Measurements from ENCODE around the gene SLC25A6. TPM values are rescaled to one million over a fixed set of nuclear protein-coding genes. Genes with fewer than 3 reads are reported as not detected.

The SLC25A6 gene
- total and polyA plus RNA-seq, 9 of the 15 experiments (the other 6 are each of a cell fraction or from before 2014, with no cell fraction given): 24.6 to 330 (median 129) TPM

- Histone ChIP-seq H3K27ac (ENCODE audit: extremely low read depth, low read depth, low read length) (peak overlapping the region; percentile 43; the same call in 1 of the 3 replicates), H2AFZ (ENCODE audit: low read depth, low read length) (no peak overlapping the region), H3K27me3 (ENCODE audit: control insufficient read depth in 2 of 2, insufficient read depth in 2 of 2, low read length in 2 of 2) (no peaks in the 10 kb centered on the region), H3K79me2 (ENCODE audit: control insufficient read depth, insufficient read depth, low read length) (peaks cover 34% of the 10 kb centered on the region), H3K4me3 (no peak overlapping the region; the same call in 1 of the 2 replicates), H3K9ac (ENCODE audit: insufficient read depth in 1 of 2, low read depth in 2 of 2, low read length in 2 of 2) (peak overlapping the region; percentile 38 to 86), H3K4me1 (replicated peaks in 1 of 2; ENCODE audit: control insufficient read depth in 2 of 2, insufficient read depth in 2 of 2, low read length in 2 of 2) (peaks cover 0 to 35% of the 10 kb centered on the region in 2 experiments; a peak in 3 of 5 replicates), H4K20me1 (replicated peaks; ENCODE audit: control insufficient read depth, insufficient read depth, low read length) (peaks cover 13% of the 10 kb centered on the region), H3K9me1 (ENCODE audit: control insufficient read depth, insufficient read depth, low read length) (no peaks in the 10 kb centered on the region), H3K4me2 (ENCODE audit: insufficient read depth, low read length) (peak overlapping the region; percentile 72; the same call in 1 of the 2 replicates), H3K36me3 (ENCODE audit: control insufficient read depth, insufficient read depth, low read length) (peaks cover 15% of the 10 kb centered on the region; the same call in 1 of the 3 replicates), H3K9me3 (replicated peaks; ENCODE audit: control insufficient read depth, insufficient read depth, low read depth, low read length) (no peaks in the 10 kb centered on the region)
- BruUV-seq (replicated peaks): no TSS peak
- POLR2A ChIA-PET: no interaction called here
- no peak for FAIRE-seq
- DNase-seq (ENCODE audit: extremely low read depth in 1 of 4, low spot score in 3 of 4): peak in 1 of 4 experiments; percentile 32
- ATAC-seq: no peak
- in situ Hi-C loops (cut with MboI): no loop called here
- TF ChIP-seq THAP7 (CRISPR knock-in tag; IDR thresholded peaks at IDR 0.05): no peak
- TF ChIP-seq RBFOX2 (IDR thresholded peaks at IDR 0.05; ENCODE audit: low read depth, low read length): peak; percentile 58
- no peak for TF ChIP-seq CBX5 (IDR thresholded peaks at IDR 0.05; ENCODE audit: borderline replicate concordance, low read depth)
- no peak for TF ChIP-seq MIER1 (IDR thresholded peaks at IDR 0.05; ENCODE audit: low read depth)
- TF ChIP-seq POLR2G (IDR thresholded peaks at IDR 0.05; ENCODE audit: low read depth, low read length): 0 out of 2 replicates have a peak, but pooled peaks have one; percentile 28
- no peak for TF ChIP-seq TEAD2 (tag; IDR thresholded peaks at IDR 0.05)
- no peak for TF ChIP-seq E2F3 (CRISPR knock-in tag; IDR thresholded peaks at IDR 0.05)
- no peak for TF ChIP-seq TSC22D4 (tag; IDR thresholded peaks at IDR 0.05)
- TF ChIP-seq KDM2B (CRISPR knock-in tag; IDR thresholded peaks at IDR 0.05): no peak
- TF ChIP-seq RUNX1 (IDR thresholded peaks at IDR 0.05; ENCODE audit: low read depth): no peak
- no peak for TF ChIP-seq CREBBP (IDR thresholded peaks at IDR 0.05; ENCODE audit: low read depth, low read length)
- TF ChIP-seq ETV6 (IDR thresholded peaks at IDR 0.05; ENCODE audit: borderline replicate concordance in 1 of 2, low read depth in 2 of 2, low read length in 1 of 2): no peak
- no peak for TF ChIP-seq ETV6 (CRISPR knock-in tag; IDR thresholded peaks at IDR 0.05; ENCODE audit: borderline replicate concordance)
- intact Hi-C loops (cut with micrococcal nuclease): no loop called here
- 55% methylated on average over 8 of the region's 22 CpGs for WGBS (ENCODE audit: insufficient coverage, low coverage, missing lambda C conversion rate)
- CTCF ChIA-PET (ENCODE audit: low intra/inter-chr PET ratio): no interaction called here
Observed at GRCh38 chrX:1394731-1395501, 3.0 kb upstream of the SLC25A6 start.

Measured in K562 (cell line).